Measurements from ENCODE around the gene C2orf42.

- no peak for TF ChIP-seq POLR2A (IDR thresholded peaks at IDR 0.05)
- TF ChIP-seq, protein P1, sequence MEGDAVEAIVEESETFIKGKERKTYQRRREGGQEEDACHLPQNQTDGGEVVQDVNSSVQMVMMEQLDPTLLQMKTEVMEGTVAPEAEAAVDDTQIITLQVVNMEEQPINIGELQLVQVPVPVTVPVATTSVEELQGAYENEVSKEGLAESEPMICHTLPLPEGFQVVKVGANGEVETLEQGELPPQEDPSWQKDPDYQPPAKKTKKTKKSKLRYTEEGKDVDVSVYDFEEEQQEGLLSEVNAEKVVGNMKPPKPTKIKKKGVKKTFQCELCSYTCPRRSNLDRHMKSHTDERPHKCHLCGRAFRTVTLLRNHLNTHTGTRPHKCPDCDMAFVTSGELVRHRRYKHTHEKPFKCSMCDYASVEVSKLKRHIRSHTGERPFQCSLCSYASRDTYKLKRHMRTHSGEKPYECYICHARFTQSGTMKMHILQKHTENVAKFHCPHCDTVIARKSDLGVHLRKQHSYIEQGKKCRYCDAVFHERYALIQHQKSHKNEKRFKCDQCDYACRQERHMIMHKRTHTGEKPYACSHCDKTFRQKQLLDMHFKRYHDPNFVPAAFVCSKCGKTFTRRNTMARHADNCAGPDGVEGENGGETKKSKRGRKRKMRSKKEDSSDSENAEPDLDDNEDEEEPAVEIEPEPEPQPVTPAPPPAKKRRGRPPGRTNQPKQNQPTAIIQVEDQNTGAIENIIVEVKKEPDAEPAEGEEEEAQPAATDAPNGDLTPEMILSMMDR (IDR thresholded peaks at IDR 0.05), result no peak
Observed at GRCh38 chr2:70199320-70199864, 8.6 kb upstream of the C2orf42 start.
